GM19455 (cell line): ENCODE results near the gene TACR2.

Experiments used
- ATAC-seq: cut with Tn5 transposase; IDR thresholded peaks from one replicate; pipeline ENCODE4 v1.9.1; 2021; ENCODE audit not compliant: unreplicated experiment

Gene TACR2

DNA sequence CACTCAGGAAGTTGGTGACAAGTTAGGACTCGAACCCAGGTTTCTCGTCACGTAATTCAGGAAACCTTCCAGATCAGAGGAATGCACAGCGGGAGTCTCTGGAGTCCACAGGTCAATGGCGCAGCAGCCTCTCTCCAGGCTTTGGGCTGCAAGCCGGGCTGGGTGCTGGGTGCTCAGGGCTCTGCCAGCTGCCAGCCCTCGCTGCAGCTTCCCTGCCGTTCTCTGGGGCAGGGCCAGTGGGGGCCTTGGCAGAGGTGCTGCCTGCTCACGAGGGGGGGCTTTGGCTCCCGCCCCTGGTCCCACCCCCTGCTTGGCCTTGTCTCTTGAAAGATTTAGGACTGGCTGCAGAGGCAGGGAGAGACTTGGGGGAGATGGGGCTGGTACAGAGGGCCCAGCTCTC, at the start of gene TACR2:
Gene TACR2 (minus strand): TSS at position 224 of the 400 bp plus-strand sequence. CDS start 595 bp downstream, outside the sequence.
- ATAC-seq: no peak

GRCh38 chr10:69466158-69466490, 49.4 kb upstream of the TACR2 start:
- no peak for ATAC-seq

DNA sequence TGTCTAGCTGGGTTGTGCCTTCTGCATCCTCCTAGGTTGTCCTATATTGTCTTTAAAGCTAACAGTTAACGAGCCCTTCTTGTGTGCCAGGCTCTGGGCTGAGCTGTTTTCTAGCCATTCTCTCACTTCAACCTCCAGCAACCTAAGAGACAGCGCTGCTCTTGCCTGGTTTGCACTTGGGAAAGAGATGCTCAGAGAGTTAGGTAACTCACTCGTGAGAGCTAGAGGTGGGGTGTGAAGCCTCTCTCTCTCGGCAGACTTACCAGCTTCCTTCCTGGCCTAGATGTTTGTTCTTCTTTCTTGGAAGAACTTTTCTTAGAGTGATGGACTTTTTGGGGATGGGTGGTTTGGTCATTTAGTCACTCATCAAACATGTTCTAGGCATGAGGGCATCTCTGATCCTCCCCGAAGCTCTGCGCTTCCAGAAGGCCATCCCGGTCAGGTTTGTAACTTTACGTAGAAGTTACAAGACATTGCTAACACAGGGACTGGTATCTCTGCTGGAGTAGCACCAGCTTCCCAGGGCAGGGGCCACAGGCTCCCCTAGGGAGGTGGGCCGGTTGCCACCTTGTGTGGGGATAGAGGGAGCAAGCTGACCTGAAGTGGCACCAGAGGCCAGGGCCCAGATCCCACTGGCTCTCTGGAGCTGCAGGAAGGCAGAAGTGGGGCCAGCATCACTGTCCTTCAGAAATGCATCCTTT, 48.9 kb upstream of the TACR2 start:
- ATAC-seq: no peak

GRCh38 chr10:69464801-69465401, 48.2 kb upstream of the TACR2 start:
- no peak for ATAC-seq

GRCh38 chr10:69464401-69464800, 47.7 kb upstream of the TACR2 start:
- no peak for ATAC-seq

DNA sequence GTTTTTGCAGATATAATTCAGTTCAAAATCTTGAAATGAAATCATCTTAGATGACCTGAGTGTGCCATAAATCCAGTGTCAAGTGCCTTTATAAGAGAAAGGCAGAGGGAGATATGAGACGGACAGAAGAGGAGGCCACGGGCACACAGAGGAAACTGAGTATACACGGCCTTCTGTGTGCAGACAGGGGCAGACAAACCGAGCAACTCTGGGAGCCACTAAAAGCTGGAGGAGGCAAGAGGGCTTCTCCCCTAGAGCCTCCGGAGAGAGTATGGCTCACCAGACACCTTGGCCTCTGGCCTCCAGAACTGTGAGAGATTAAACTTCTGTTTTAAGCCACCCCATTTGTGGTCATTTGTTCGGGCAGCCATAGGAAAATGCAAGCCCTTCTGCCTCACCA, 47.2 kb upstream of the TACR2 start:
- ATAC-seq: no peak

GRCh38 chr10:69461243-69462025, 44.7 kb upstream of the TACR2 start:
- no peak for ATAC-seq

GRCh38 chr10:69460576-69461242, 44.0 kb upstream of the TACR2 start:
- no peak for ATAC-seq

GRCh38 chr10:69459893-69460575, 43.3 kb upstream of the TACR2 start:
- ATAC-seq: no peak

DNA sequence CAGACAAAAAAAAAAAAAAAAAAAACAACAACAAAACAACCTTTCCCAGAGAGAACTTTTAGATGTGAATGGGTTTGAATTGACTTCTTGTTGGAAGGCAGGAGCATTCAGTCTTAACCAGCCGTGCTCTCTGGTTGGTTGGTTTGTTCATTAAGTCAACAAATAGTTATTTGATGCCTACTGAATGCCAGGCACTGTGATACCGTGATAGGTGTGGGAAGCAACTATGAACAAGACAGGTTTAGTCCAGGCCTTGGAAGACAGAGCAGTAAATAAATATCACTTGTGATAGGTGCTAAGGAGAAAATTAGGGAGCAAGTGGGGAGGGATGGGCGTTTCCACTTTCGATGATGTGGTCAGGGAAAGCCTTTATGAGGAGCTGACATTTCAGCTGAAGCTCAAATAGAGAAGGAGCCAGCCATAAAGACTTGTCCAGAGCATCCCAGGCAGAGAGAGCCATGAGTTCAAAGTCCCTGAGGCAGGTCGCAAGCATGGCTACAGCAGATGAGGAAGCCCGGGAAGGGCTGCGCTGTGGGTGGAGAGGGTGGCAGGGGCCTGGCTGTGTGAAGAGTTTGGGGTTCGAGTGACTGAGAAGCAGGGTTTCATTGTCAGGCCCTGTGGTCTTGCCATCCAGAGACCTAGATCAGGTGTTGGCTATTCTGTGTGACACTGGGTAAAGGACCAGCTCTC, 42.5 kb upstream of the TACR2 start:
- ATAC-seq: no peak

DNA sequence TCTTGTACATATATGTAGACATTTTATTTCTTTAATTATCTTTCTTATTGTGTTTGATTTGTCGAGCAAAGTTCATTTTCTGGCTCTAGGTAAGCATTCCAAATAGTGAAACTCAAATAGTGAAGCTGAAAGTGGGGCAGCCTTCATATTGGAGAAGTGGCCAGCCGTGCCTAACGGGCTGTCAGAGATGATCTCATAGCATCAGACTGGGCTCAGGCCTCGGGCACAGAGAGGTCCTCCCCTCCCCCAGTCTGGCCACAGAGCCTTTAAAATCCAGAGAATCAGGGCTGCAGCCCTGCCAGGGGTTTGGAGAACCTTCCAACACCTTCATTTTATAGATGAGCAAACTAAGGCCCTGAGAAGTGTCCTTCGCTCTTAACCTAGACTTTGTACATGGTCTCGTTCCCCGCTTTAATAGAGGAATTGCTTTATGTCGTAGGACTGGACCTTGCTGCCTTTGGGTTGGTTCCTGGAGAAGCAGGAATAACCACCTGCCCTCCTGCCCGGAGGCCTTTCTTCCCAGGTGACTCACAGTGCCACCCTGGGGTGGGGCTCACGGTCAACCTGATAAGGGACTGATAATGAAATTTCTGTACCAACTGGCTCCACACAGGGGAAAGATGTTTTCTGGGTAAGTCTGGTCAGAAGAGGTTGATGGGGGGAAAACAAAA, 41.8 kb upstream of the TACR2 start:
- no peak for ATAC-seq

- no peak for ATAC-seq
Observed at GRCh38 chr10:69457771-69458237, 41.1 kb upstream of the TACR2 start.

DNA sequence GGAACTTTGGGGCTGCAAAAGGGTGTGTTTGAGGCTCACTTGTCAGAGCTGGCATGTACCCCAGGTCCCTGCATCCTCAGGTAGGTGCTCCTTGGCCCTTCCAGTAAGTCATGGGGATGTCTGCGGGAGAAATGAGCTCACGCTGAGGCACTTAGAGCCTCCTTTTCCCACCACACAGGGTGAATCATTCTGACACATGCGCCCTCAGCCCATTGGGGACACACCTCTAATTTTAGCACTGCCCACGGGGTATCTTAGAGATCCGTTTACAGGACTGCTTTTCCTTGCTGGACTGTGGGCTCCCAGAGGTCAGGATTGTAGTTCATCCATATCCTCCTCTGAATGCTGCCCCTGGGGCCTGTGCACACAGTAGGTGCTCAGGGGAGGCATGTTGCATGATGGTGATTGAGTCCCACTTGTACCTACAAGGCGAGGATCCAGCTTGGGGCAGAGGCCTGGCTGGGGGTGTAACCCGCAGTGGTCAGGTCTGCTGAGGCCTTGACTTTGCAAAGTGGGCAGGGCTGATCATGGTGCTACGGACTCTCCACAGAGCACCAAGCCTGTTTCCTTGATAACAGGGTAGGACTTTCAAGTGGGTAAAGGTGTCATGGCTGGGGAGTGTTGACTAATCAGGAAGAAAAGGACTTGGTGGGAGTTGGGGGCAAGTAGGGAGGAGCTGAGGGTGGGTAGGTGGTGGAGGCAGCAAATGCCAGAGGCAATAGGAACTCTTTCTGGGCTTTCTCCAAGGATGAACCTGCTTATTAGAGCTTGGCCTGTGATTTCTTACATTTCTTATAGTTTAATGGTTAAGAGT, 40.4 kb upstream of the TACR2 start:
- ATAC-seq: no peak

DNA sequence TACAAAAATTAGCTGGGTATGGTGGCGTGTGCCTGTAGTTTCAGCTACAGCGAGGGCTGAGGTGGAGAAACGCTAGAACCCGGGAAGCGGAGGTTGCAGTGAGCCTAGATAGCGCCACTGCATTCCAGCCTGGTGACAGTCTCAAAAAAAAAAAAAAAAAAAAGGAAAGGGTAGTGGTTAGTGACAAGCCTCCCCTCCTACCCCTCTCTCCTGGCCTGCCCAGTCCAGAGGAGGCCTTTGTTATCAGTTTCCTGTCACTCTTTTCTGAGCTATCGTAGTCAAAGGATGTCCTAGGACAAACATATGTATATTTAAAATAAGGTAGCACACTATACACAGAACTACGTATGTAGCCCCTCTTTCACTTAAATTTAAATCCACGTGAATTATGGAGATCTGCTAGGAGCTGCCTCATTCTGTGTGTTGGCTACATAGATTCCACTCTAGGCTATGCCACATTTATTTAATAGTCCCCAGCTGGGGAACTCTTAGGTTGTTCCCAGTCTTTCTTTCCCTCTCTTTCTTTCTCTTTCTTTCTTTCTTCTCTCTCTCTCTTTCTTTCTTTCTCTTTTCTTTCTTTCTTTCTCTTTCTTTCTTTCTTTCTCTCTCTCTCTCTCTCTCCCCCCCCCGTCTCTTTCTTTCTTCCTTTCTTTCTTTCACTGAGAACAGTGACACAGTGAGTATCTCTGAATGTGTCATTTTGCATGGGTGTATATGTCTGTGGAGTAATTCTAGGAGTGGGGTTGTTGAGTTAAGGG, 38.5 kb upstream of the TACR2 start:
- no peak for ATAC-seq

DNA sequence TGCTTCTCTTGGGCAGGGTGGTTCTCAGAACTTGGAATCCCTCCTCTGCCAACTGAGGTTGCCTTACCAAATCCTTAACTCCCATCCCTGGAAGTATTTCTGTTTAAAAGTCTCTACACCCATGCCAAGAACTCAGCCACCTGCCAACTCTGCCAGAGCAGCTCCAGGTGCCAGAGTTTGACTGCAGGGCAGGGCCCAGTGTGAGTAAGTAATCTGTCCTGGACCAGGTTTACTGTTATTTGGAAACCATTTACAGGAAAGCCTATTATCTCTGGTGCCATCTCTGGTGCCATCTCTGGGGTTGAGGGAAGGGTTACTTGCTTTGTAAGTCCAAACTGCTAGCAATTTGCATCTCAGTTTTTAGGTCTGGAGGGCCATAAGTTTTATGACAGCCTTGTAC, 37.1 kb upstream of the TACR2 start:
- no peak for ATAC-seq

DNA sequence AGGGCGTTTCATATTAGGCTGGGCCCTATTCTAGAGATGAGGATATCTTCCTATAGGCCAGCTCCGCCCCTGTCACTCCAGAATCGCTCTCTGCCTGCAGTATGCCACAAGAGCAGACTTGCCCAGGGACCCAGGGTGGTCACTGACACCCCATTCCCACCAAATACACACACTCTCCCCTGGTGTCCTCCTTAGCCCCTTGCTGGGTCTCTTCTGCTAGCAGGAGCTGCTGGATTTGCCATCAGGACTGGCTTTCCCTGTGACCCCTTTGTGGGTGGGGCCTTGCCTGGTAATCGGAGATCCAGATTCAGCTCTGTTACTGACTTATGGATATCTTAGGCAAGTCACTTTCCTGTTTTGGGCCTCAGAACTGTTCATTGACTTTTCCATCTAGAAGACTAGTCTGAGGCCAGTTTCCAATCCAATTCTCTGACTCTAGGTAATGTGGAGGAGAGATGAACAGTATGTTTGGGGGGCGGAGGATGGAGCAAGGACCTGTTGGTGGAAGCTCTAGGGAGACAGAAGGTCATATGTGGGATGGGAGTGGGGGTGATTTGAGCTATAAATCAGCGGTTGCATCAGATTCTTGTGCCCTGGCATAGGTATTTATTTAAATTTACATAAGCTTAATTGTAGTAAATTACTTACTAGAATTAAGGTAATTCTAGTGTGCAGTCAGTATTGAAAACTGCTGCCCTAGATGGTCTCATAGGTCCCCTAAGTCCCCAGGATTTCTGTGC, 36.1 kb upstream of the TACR2 start:
- ATAC-seq: no peak

DNA sequence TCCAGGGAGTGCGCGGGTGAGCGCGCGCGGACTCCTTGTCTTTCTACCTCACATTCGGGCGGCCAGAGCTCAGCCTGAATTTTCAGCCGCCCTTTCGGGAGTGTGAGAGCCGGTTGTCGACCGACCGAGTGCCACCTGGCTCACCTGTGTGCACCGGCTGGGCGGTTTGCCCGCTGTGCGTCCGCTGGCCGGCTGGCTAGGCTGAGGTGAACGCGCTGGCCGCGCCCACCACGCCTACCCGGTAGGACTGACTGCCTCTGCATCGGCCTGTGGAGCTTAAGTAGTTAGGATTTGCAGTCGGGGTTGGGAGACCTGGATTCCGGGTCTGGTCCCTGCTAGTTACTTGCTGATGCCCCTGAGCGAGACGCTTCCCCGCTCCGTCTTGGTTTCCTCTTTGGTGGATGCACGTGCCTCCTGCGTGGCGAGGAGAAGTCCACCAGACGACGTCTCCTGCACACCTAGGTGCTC, 35.1 kb upstream of the TACR2 start:
- ATAC-seq: no peak
